Omental fat pad (tissue), 4 donors: Measurements from ENCODE around the gene RPL18. TPM values are rescaled to one million over a fixed set of nuclear protein-coding genes. Genes with fewer than 3 reads are reported as not detected.
"Not testable (repeated sequence)": the region's sequence is repeated elsewhere in the genome, so short reads cannot be mapped to it uniquely, and the experiment has no call there.

ENCODE experiments used
- ATAC-seq: fragments of 150-250 bp; one replicate; pipeline ENCODE4 v1.9.1; 2016; ENCODE audit warnings: mild to moderate bottlenecking, moderate library complexity; ENCODE audit not compliant: low FRiP score
- DNase-seq: peaks from one replicate; pipeline ENCODE4 v3.0.0-alpha.2; 2019; ENCODE audit warnings: low spot score
- total RNA-seq, 4 donors: library from RNA; depleted of rRNA; stranded (reverse); fragments of >200 nt; gene quantifications; one replicate each; pipeline ENCODE4 v1.1.0, GENCODE V29; 2016
- TF ChIP-seq, protein P1 (sequence below), 3 donors: fragments of 450-650 bp; IDR thresholded peaks; one replicate each; pipeline ENCODE4 v1.5.1; 2016 to 2017; ENCODE audit warnings: antibody characterized with exemption in 3 of 3, mild to moderate bottlenecking in 3 of 3, moderate library complexity in 2 of 3

Gene RPL18
- total RNA-seq, 4 donors from 2014 or later: 1,539 to 2,303 (median 1,904) TPM

DNA sequence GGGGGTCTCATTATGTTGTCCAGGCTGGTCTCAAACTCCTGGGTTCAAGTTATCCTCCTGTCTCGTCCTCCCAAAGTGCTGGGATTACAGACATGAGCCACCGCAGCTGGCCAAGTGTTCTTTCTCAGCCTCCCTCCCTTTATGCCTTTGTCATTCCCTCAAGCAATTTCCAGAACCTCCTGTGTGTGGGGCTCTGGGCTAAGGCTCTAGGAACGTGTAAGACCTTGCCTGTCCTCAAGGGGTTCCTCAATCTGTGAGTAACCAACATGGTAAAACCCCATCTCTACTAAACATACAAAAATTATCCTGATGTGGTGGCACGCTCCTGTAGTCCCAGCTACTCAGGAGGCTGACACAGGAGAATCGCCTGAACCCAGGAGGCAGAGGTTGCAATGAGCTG is 28.0 kb downstream of the RPL18 start:
- TF ChIP-seq, protein P1, sequence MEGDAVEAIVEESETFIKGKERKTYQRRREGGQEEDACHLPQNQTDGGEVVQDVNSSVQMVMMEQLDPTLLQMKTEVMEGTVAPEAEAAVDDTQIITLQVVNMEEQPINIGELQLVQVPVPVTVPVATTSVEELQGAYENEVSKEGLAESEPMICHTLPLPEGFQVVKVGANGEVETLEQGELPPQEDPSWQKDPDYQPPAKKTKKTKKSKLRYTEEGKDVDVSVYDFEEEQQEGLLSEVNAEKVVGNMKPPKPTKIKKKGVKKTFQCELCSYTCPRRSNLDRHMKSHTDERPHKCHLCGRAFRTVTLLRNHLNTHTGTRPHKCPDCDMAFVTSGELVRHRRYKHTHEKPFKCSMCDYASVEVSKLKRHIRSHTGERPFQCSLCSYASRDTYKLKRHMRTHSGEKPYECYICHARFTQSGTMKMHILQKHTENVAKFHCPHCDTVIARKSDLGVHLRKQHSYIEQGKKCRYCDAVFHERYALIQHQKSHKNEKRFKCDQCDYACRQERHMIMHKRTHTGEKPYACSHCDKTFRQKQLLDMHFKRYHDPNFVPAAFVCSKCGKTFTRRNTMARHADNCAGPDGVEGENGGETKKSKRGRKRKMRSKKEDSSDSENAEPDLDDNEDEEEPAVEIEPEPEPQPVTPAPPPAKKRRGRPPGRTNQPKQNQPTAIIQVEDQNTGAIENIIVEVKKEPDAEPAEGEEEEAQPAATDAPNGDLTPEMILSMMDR (IDR thresholded peaks at IDR 0.05): no peak
- DNase-seq: no peak
- ATAC-seq: no peak

DNA sequence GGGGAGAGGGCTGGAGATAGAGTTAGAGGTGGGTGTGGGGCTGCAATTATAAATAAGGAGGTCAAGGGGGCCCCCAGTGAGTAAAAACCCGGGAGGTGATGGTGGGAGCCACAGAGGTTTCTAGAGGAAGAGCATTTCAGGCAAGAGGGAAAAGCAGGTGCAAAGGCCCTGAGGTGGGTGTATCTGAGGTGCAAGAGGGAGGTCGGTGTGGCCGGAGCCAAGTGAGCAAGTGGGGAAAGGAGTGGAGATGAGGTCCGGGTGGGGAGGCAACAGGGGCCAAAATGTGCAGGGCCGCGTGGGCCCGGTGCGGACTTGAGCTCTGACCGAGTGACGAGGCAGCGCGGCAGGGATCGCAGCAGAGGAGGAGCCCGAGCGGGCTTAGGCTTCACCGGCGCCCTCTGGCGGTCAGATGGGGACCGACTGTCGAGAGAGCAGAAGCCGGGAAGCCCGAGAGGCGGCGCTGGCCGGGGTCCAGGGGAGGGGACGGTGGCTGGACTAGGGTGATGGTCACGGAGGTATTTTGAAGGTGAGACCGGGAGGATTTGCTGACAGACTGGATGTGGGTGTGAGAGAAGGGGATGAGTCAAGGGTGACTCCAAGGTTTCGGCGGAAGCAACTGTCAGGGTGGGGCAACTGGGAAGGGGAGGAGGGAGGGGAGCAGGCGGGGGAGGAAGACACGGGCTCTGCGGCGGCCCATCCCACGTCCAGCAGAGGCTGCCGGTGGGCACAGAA is 30.1 kb downstream of the RPL18 start:
- peak; percentile 85 for DNase-seq
- TF ChIP-seq, protein P1 (IDR thresholded peaks at IDR 0.05): peak in 2 of 3 donors; percentile 79 to 89
- peak; percentile 89 for ATAC-seq

DNA sequence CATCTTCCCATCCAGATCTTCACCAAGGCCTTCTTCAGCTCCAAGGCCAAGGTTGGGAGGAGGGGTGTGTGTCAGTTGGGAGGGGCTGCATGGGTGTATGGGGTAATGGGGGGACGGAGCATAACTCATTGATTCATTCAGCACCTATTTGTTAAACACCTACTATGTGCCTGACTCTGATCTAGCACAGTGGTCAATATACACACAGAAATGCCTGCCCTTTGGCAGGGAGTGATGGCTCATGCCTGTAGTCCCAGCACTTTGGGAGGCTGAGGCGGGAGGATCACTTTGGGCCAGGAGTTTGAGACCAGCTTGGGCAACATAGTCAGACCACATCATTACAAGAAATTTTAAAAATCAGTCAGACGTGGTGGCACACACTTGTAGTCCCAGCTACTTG is 31.6 kb downstream of the RPL18 start:
- ATAC-seq (no peak), DNase-seq (no peak)
- TF ChIP-seq, protein P1 (IDR thresholded peaks at IDR 0.05): no peak

DNA sequence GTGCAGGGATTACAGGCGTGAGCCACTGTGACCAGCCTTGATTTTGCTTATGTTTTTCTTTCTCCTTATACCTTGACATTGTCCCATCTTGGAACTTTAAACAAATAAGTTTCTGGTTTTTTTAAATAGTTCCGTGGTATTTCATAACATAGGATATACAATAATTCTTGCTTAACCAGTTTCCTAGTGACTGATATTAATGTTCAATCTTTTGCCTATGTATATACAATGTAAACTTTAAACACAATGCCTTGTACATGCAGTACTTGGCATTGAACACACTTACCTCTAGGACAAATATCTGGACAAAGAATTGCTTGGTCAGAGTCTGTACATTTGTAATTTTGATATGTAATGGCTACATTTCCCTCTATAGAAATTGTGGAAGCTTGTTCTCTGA is 36.8 kb downstream of the RPL18 start:
- no peak for ATAC-seq
- TF ChIP-seq, protein P1 (IDR thresholded peaks at IDR 0.05): no peak
- DNase-seq: no peak

DNA sequence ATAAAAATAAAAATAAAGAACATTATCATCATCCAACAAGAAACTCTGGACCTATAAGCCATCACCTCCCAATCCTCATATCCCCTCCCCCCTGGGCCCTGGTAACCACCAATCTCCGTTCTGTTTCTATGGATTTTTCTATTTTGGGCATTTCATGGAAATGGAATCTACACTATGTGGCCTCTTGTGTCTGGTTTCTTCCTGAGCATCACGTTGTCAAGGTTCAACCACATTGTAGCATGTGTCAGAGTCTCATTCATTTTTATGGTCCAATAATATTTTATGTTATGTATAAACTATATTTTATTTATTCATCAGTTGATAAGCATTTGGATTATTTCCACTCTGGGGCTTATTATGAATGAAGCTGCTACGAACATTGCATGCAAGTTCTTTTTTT is 40.1 kb downstream of the RPL18 start:
- DNase-seq (no peak), ATAC-seq (no peak)
- TF ChIP-seq, protein P1 (IDR thresholded peaks at IDR 0.05): no peak

DNA sequence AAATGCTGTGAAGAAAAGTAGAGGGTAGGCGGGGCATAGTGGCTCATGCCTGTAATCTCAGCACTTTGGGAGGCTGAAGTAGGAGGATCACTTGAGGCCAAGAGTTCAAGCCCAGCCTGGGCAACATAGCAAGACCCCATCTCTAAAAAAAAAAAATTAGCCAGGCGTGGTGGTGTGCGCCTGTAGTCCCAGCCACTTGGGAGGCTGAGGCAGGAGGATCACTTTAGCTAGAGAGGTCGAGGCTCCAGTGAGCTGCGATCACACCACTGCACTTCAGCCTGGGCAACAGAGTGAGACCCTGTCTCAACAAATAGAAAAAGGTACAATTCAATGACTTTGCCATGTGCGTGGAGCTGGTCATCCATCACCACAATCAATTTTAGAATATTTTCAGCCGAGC is 41.1 kb downstream of the RPL18 start:
- not testable (repeated sequence) for DNase-seq, ATAC-seq

DNA sequence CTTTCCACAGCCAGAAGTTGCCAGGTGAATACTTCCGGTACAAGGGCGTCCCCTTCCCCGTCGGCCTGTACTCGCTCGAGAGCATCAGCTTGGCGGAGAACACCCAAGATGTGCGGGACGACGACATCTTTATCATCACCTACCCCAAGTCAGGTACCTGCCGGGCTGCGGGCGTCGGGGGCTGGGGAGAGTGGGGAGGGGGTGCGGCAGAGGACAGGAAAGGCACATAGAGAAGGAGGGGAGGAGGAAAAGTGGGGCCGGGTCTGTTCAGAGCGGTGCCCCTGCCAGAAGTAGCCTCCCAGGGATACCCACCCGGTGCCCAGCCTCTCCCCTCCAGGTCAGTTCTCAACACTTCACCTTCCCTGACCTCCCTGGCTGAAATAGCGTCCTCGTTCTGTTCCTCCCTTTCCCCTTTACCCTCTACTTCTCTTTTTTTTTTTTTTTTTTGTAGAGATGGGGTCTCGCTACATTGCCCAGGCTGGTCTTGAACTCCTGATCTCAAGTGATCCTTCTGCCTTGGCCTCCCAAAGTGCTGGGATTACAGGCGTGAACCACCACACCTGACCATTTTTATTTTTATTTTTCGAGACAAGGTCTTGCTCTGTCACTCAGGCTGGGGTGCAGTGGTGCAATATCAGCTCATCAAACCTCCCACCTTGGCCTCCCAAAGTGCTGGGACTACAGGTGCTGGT is 42.9 kb downstream of the RPL18 start:
- TF ChIP-seq, protein P1 (IDR thresholded peaks at IDR 0.05): no peak
- DNase-seq: no peak
- ATAC-seq: no peak
